Memory B cell (primary cell): Measurements from ENCODE around the gene KDM6A.
"Not testable (repeated sequence)": the region's sequence is repeated elsewhere in the genome, so short reads cannot be mapped to it uniquely, and the experiment has no call there.

Experiments
- ATAC-seq: fragments of 150-1000 bp; cut with Tn5 transposase; 2 replicates; pipeline ENCODE4 v1.10.0; 2021; ENCODE audit warnings: low read depth, mild to moderate bottlenecking, moderate library complexity
- DNase-seq, 2 donors: peaks; one replicate each; pipeline ENCODE4 v3.0.0; 2022; ENCODE audit warnings: low spot score in 2 of 2
- H3K27ac Mint-ChIP-seq: one replicate; pipeline ENCODE4 v1.8.0; 2022; ENCODE audit warnings: mild to moderate bottlenecking, moderate library complexity, mixed read lengths
- H3K27me3 Mint-ChIP-seq: one replicate; pipeline ENCODE4 v1.8.0; 2022; ENCODE audit warnings: mixed read lengths
- H3K36me3 Mint-ChIP-seq: one replicate; pipeline ENCODE4 v1.8.0; 2022; ENCODE audit warnings: mild to moderate bottlenecking, mixed read lengths
- H3K4me1 Mint-ChIP-seq: one replicate; pipeline ENCODE4 v1.8.0; 2022; ENCODE audit warnings: mixed read lengths
- H3K4me3 Mint-ChIP-seq: one replicate; pipeline ENCODE4 v1.8.0; 2022; ENCODE audit warnings: mild to moderate bottlenecking, moderate library complexity, mixed read lengths
- H3K9me3 Mint-ChIP-seq: one replicate; pipeline ENCODE4 v1.8.0; 2022; ENCODE audit warnings: mixed read lengths

KDM6A gene

DNA sequence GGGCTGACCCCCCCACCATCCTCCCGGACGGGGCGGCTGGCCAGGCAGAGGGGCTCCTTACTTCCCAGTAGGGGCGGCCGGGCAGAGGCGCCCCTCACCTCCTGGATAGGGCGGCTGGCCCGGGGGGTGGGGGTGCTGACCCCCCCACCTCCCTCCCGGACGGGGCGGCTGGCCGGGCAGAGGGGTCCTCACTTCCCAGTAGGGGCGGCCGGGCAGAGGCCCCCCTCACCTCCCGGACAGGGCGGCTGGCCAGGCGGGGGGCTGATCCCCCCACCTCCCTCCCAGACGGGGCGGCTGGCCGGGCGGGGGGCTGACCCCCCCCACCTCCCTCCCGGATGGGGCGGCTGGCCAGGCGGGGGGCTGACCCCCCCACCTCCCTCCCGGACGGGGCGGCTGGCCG, 167.1 kb downstream of the KDM6A start:
- H3K9me3 Mint-ChIP-seq, DNase-seq, H3K27me3 Mint-ChIP-seq, H3K36me3 Mint-ChIP-seq, H3K27ac Mint-ChIP-seq, H3K4me3 Mint-ChIP-seq, ATAC-seq, H3K4me1 Mint-ChIP-seq: not testable (repeated sequence)

DNA sequence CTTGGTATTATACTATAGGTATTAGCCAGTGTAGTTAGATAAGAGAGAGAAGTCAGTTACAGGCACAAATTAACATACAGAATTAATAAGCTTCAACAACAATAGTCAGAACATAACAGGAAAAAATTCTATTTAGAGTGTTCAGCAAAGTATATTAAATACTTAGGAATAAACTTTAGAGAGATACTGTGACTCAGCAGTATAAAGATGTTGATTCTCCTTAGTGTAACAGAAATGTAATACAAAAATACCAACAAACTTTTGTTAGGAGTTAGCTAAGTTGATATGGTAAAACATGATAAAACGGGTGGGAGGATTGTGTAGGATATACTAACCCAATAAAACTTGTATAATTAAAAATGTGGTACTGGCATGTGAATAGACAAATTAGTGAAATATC, 173.4 kb downstream of the KDM6A start:
- ATAC-seq = no peak
- Mint-ChIP-seq H3K4me1 (peaks cover 4% of the 10 kb centered on the region), H3K9me3 (no peaks in the 10 kb centered on the region), H3K27me3 (no peaks in the 10 kb centered on the region), H3K4me3 (no peak overlapping the region), H3K27ac (no peak overlapping the region), H3K36me3 (peaks cover 12% of the 10 kb centered on the region)
- no peak for DNase-seq

DNA sequence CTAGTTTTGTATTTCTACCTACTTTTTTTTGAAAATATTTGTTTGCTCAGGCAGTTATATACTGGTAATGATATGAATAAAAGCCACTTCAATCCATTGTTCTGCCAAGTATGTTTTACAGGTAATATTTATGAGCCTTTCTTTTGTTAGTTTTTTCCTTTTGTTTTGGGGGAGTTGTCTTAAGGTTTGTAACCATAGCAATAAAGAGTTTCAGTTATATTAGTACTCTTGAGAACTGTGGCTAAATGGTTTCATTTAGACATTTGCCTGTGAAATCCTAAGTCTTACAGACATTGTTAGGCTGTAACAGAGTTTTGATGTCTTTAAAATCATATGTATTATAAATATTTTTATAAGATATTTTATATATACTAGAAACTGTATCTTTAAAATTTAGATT, 177.6 kb downstream of the KDM6A start:
- H3K36me3 Mint-ChIP-seq = peaks cover 12% of the 10 kb centered on the region
- ATAC-seq = no peak

DNA sequence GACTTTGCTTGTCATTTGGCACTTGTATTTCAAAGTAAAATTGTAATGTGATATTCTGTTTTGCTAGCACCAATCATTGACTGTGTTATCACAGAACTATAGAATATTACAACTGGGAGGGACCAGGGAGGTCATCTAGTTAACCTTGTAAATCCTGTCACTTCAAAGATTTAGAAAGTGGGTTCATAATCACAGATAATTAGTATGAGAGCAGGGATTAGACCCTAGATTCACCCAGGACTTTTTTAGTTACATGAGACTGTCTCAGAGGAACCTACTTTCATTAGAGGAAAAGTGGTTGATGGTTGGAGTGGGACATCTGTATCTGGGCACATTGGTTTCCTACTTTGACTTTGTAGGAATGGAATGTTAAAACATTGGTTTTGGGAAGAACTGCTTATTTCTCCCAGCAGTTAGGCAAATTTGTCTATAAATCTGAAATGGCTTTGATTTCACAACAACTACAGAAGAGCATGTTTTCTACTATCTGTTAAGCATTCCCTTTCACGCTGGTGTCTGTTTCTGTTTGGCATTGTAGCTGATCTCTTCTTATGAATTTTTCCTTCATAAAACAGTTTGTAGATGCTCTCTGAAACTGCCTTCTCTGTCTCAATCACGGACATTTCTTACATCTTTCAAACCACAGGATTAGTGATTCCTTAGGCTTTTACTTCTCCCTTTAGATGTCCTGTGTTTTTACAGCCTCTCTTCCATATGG, 183.6 kb downstream of the KDM6A start:
- Mint-ChIP-seq H3K27me3 (no peaks in the 10 kb centered on the region), H3K4me1 (peaks cover 6% of the 10 kb centered on the region), H3K27ac (peak overlapping the region; percentile 76), H3K4me3 (no peak overlapping the region), H3K9me3 (no peaks in the 10 kb centered on the region), H3K36me3 (peaks cover 5% of the 10 kb centered on the region)
- ATAC-seq (no peak), DNase-seq (no peak)

More for the DNA sequence above, 177.6 kb downstream of the KDM6A start:
- Mint-ChIP-seq H3K4me3 (no peak overlapping the region), H3K27me3 (no peaks in the 10 kb centered on the region), H3K9me3 (no peaks in the 10 kb centered on the region), H3K4me1 (peaks cover 4% of the 10 kb centered on the region), H3K27ac (no peak overlapping the region)
- DNase-seq = no peak

DNA sequence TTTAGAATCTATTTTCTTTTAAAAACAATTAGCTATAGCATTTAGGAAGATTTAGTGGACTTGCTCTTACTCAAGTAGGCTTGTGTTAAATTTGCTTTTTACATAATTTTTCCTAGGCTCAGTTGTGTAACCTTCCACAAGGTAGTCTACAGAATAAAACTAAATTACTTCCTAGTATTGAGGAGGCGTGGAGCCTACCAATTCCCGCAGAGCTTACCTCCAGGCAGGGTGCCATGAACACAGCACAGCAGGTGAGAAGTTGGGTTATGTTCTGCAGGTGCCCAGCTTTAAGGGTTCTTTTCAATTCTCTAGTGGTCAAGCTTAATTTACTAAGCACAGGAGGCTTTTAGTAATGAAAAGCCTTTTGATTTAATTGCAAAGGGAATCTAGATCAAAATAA, 186.9 kb downstream of the KDM6A start:
- H3K27ac Mint-ChIP-seq, H3K4me3 Mint-ChIP-seq, H3K27me3 Mint-ChIP-seq, H3K9me3 Mint-ChIP-seq, ATAC-seq, H3K4me1 Mint-ChIP-seq, DNase-seq: not testable (repeated sequence)
- H3K36me3 Mint-ChIP-seq = peaks cover 15% of the 10 kb centered on the region

DNA sequence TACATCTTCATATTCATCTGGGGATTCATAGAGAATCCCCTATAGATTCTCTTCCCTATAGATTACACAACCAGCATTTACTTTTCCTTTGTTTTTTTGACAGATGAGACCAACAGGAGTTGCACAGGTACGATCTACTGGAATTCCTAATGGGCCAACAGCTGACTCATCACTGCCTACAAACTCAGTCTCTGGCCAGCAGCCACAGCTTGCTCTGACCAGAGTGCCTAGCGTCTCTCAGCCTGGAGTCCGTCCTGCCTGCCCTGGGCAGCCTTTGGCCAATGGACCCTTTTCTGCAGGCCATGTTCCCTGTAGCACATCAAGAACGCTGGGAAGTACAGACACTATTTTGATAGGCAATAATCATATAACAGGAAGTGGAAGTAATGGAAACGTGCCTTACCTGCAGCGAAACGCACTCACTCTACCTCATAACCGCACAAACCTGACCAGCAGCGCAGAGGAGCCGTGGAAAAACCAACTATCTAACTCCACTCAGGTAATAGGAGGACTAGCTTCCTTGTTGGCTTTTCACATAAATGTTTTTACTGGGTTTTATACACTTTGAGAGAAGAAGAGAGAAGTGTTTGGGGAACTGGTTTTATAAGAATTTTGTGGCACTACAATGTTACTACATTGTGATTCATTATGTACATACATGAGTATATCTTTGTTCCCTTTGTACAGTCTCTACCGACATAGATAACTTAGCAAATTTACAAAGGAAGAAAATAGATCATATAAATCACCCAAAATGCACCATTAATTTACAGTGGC, 190.5 kb downstream of the KDM6A start:
- ATAC-seq = no peak
- Mint-ChIP-seq H3K9me3 (no peaks in the 10 kb centered on the region), H3K27ac (peak overlapping the region; percentile 35), H3K36me3 (peaks cover 20% of the 10 kb centered on the region), H3K4me1 (peaks cover 11% of the 10 kb centered on the region), H3K4me3 (no peak overlapping the region), H3K27me3 (no peaks in the 10 kb centered on the region)
- no peak for DNase-seq

DNA sequence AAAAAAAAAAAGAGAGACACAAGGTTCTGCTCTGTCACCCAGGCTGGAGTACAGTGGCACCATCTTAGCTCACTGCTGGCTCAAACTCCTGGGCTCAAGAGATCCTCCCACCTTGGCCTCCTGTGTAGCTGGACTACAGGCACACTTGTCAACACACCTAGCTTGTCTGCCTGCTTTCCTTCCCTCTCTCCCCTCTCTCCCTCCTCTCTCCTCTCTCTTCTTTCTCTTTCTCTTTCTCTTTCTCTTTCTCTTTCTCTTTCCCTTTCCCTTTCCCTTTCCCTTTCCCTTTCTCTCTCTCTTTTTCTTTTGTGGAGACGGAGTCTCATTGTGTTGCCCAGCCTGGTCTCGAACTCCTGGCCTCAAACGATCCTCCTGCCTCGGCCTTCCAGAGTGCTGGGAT, 195.6 kb downstream of the KDM6A start:
- no peak overlapping the region for H3K4me3 Mint-ChIP-seq
- peak overlapping the region; percentile 94 for H3K27ac Mint-ChIP-seq
- H3K9me3 Mint-ChIP-seq = peaks cover 3% of the 10 kb centered on the region
- DNase-seq (no peak), ATAC-seq (no peak)
- H3K27me3 Mint-ChIP-seq = no peaks in the 10 kb centered on the region
- H3K36me3 Mint-ChIP-seq = peaks cover 29% of the 10 kb centered on the region
- peaks cover 25% of the 10 kb centered on the region for H3K4me1 Mint-ChIP-seq

DNA sequence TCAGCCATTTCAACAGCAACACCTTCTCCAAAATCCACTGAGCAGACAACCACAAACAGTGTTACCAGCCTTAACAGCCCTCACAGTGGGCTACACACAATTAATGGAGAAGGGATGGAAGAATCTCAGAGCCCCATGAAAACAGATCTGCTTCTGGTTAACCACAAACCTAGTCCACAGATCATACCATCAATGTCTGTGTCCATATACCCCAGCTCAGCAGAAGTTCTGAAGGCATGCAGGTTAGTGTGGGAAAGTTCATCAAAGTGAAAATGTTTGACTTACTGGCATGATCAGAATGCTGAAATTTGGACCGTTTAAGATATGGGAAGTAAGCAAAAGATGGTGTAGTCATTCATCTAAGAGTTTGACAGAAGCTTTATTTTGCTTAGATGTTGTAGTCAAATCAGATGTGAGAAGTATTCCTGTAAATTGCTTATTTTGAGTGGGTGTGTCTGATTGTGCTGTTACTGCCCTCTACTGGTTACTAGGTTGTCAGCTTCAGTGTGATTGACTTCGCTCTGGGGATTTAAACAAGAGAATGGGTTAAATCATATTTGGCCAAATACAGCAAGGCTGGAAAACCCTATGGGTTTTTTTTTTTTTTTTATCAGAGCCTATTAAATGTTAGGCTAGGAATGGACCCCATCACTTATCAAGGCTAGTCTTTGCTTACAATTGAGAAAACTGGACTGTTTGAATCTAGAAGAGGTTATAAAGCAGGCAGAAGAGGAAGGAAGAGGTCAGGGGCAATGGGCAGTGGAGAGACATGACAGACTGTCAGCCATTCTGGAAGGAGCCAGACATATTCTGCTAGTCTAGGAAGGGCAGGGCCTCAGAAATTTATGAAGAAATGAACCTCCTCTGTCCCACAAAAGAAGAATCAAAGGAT, 197.4 kb downstream of the KDM6A start:
- peaks cover 20% of the 10 kb centered on the region for H3K36me3 Mint-ChIP-seq
- H3K27ac Mint-ChIP-seq = peak overlapping the region; percentile 50
- peaks cover 3% of the 10 kb centered on the region for H3K9me3 Mint-ChIP-seq
- ATAC-seq (peak; percentile 48), DNase-seq (peak in 1 of 2 donors; percentile 9)
- no peak overlapping the region for H3K4me3 Mint-ChIP-seq
- peaks cover 24% of the 10 kb centered on the region for H3K4me1 Mint-ChIP-seq
- H3K27me3 Mint-ChIP-seq = no peaks in the 10 kb centered on the region

DNA sequence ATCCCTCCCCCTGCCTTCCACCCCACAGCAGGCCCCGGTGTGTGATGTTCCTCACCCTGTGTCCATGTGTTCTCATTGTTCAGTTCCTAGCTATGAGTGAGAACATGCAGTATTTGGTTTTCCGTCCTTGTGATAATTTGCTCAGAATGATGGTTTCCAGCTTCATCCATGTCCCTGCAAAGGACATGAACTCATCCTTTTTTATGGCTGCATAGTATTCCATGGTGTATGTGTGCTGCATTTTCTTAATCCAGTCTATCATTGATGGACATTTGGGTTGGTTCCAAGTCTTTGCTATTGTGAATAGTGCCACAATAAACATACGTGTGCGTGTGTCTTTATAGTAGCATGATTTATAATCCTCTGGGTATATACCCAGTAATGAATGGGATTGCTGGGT, 200.0 kb downstream of the KDM6A start:
- H3K27me3 Mint-ChIP-seq, ATAC-seq, DNase-seq, H3K9me3 Mint-ChIP-seq, H3K27ac Mint-ChIP-seq, H3K4me3 Mint-ChIP-seq: not testable (repeated sequence)
- Mint-ChIP-seq H3K36me3 (peaks cover 17% of the 10 kb centered on the region), H3K4me1 (peaks cover 20% of the 10 kb centered on the region)

DNA sequence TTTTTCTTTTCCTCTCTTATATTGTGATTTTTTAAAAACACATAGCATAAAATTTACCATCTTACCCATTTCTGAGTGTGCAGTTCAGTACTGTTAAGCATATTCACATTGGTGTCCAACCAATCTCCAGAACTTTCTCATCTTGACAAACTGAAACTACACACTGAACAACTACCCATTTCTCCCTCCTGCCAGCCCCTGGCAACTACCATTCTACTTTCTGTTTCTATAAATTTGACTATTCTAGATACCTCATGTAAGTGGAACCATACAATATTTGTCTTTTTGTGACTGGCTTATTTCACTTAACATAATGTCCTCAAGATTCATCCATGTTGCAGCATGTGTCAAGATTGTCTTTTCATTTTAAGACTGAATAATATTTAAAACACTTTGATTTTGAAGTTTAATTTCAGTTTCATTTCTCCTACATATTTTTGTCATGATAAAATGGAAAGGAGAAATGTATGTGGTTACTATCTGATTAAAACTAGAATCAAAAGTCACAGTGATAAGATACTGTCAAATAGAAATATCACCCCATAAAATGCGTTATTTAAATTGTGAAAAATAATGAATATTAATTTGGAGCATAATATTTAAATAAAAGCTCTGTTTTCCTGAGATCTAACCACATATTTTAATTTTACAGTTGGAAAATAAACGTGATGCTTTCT, 204.9 kb downstream of the KDM6A start:
- Mint-ChIP-seq H3K4me1 (peaks cover 9% of the 10 kb centered on the region), H3K4me3 (peak overlapping the region; percentile 48), H3K36me3 (peaks cover 9% of the 10 kb centered on the region), H3K9me3 (no peaks in the 10 kb centered on the region), H3K27ac (no peak overlapping the region), H3K27me3 (no peaks in the 10 kb centered on the region)
- no peak for DNase-seq
- peak; percentile 78 for ATAC-seq

DNA sequence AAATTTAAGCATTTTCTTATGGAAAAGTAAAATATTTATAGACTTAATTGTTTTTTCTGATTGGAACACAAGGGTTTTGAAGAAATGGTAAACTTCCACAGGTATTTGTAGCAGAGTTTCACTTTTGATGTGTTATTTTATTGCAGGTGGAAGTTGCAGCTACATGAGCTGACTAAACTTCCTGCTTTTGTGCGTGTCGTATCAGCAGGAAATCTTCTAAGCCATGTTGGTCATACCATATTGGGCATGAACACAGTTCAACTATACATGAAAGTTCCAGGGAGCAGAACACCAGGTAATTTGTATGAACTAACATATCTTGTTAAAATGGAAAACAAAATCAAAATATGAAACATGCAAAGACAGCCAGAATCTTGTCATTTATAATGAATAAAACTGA, 210.3 kb downstream of the KDM6A start:
- H3K27me3 Mint-ChIP-seq = no peaks in the 10 kb centered on the region
- H3K36me3 Mint-ChIP-seq = peaks cover 3% of the 10 kb centered on the region
- H3K4me3 Mint-ChIP-seq = no peak overlapping the region
- H3K4me1 Mint-ChIP-seq = no peaks in the 10 kb centered on the region
- no peak overlapping the region for H3K27ac Mint-ChIP-seq
- H3K9me3 Mint-ChIP-seq = no peaks in the 10 kb centered on the region
- DNase-seq (no peak), ATAC-seq (no peak)

DNA sequence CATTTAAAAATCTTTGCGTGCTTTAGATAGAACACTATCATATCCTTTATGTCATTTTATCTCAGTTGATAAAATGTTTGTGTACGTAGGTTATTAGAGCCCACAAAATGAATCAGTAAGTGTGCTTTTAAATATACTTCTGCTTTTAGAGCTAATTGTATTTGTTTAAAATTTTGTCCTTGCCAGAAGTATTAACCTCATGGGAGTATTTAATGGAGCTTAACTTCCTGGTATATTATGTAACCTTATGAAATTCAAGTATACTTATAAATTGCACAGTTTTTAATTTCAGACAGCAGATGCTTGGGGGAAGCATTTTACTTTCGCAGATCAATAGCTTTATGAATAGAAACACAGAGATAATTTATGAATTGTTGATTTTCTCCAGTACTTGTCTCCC, 237.5 kb downstream of the KDM6A start:
- no peak for DNase-seq
- Mint-ChIP-seq H3K4me1 (no peaks in the 10 kb centered on the region), H3K27me3 (no peaks in the 10 kb centered on the region), H3K36me3 (peaks cover 13% of the 10 kb centered on the region), H3K4me3 (no peak overlapping the region), H3K27ac (no peak overlapping the region), H3K9me3 (peaks cover 5% of the 10 kb centered on the region)
- no peak for ATAC-seq

DNA sequence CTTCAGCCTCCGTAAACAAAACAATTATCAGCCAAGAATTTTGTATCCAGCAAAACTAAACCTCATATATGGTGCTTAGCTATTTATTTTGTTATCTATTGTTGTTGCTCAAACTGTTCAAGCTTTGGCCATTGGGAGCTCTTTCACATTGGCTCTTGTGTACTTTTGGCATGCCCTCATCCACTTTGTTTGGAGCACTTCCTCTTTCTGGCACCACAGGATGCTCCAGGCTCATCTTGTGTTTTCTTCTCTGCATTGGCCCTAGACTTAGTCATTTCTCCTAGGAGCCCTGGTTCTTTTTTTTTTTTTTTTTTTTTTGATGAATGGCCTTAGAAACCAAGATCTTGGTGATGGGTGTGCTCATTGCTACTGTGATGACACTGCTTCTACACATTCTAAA, 253.2 kb downstream of the KDM6A start:
- peaks cover 3% of the 10 kb centered on the region for H3K36me3 Mint-ChIP-seq
- H3K9me3 Mint-ChIP-seq = peaks cover 6% of the 10 kb centered on the region
- DNase-seq (no peak), ATAC-seq (no peak)
- no peak overlapping the region for H3K4me3 Mint-ChIP-seq
- H3K27ac Mint-ChIP-seq = no peak overlapping the region
- H3K27me3 Mint-ChIP-seq = peaks cover 4% of the 10 kb centered on the region
- H3K4me1 Mint-ChIP-seq = no peaks in the 10 kb centered on the region
